GM12878 (cell line): ENCODE measurements around the gene COMMD1. TPM values are rescaled to one million over a fixed set of nuclear protein-coding genes. Genes with fewer than 3 reads are reported as not detected.

Experiments used
- BHLHE40 ChIP-seq, 2 experiments: fragments of 450-650 bp in 1 of 2; IDR thresholded peaks; 2 replicates each; pipeline ENCODE4 v1.6.1; 2011 to 2017; ENCODE audit warnings: low read depth in 2 of 2, borderline replicate concordance in 1 of 2, improper control_type of control experiment in 1 of 2, low read length in 1 of 2, mild to moderate bottlenecking in 1 of 2
- CHD2 ChIP-seq: IDR thresholded peaks from 2 replicates; pipeline ENCODE4 v1.6.1; 2011; ENCODE audit warnings: low read depth, low read length, improper control_type of control experiment, borderline replicate concordance
- HDGF ChIP-seq: fragments of 450-650 bp; IDR thresholded peaks from 2 replicates; pipeline ENCODE4 v1.6.1; 2016; ENCODE audit warnings: antibody characterized with exemption
- MEF2B ChIP-seq: fragments of 450-650 bp; IDR thresholded peaks from 2 replicates; pipeline ENCODE4 v1.6.1; 2018; ENCODE audit warnings: mild to moderate bottlenecking, moderate library complexity; ENCODE audit not compliant: partially characterized antibody, poor library complexity, severe bottlenecking
- MTA3 ChIP-seq: IDR thresholded peaks from 2 replicates; pipeline ENCODE4 v1.6.1; 2012; ENCODE audit warnings: low read length, inconsistent platforms, borderline replicate concordance
- NFIC ChIP-seq: IDR thresholded peaks from 2 replicates; pipeline ENCODE4 v1.6.1; 2012; ENCODE audit warnings: low read depth, mild to moderate bottlenecking, inconsistent platforms, low read length, moderate library complexity
- NFYA ChIP-seq: IDR thresholded peaks from 2 replicates; pipeline ENCODE4 v1.6.1; 2011; ENCODE audit warnings: low read depth, mild to moderate bottlenecking, low read length, improper control_type of control experiment, borderline replicate concordance
- NFYB ChIP-seq: IDR thresholded peaks from 2 replicates; pipeline ENCODE4 v1.6.1; 2011; ENCODE audit warnings: low read depth, mild to moderate bottlenecking, low read length, improper control_type of control experiment, moderate library complexity; ENCODE audit not compliant: insufficient read depth
- NRF1 ChIP-seq: conservative IDR thresholded peaks from 2 replicates; pipeline ENCODE4 v1.6.1; 2011; ENCODE audit warnings: mild to moderate bottlenecking, low read depth, low read length, improper control_type of control experiment
- PAX8 ChIP-seq: fragments of 450-650 bp; IDR thresholded peaks from 2 replicates; pipeline ENCODE4 v1.6.1; 2017; ENCODE audit warnings: mild to moderate bottlenecking, moderate library complexity
- PBX3 ChIP-seq: IDR thresholded peaks from 2 replicates; pipeline ENCODE4 v1.6.1; 2011; ENCODE audit warnings: mild to moderate bottlenecking, low read depth, low read length, moderate library complexity; ENCODE audit not compliant: insufficient replicate concordance
- RUNX3 ChIP-seq: IDR thresholded peaks from 2 replicates; pipeline ENCODE4 v1.6.1; 2012; ENCODE audit warnings: low read length, inconsistent platforms
- SIX5 ChIP-seq: IDR thresholded peaks from 2 replicates; pipeline ENCODE4 v1.6.1; 2011; ENCODE audit warnings: mild to moderate bottlenecking, low read depth, low read length, moderate library complexity; ENCODE audit not compliant: severe bottlenecking
- SMARCA5 ChIP-seq: fragments of 450-650 bp; IDR thresholded peaks from 2 replicates; pipeline ENCODE4 v1.6.1; 2017; ENCODE audit warnings: mild to moderate bottlenecking
- SMC3 ChIP-seq: IDR thresholded peaks from 2 replicates; pipeline ENCODE4 v1.6.1; 2011; ENCODE audit warnings: low read length, improper control_type of control experiment, borderline replicate concordance
- SUZ12 ChIP-seq: fragments of 200-600 bp; sonication (generic); IDR thresholded peaks from one replicate; pipeline ENCODE4 v1.6.1; 2018; ENCODE audit warnings: antibody characterized with exemption, mild to moderate bottlenecking; ENCODE audit not compliant: unreplicated experiment
- TCF12 ChIP-seq: IDR thresholded peaks from 2 replicates; pipeline ENCODE4 v1.6.1; 2011; ENCODE audit warnings: low read depth, mild to moderate bottlenecking, low read length
- TCF3 ChIP-seq: IDR thresholded peaks from 2 replicates; pipeline ENCODE4 v1.6.1; 2012; ENCODE audit warnings: low read depth, mild to moderate bottlenecking, low read length, borderline replicate concordance; ENCODE audit not compliant: insufficient read depth
- ZBTB33 ChIP-seq: fragments of 450-650 bp; IDR thresholded peaks from 2 replicates; pipeline ENCODE4 v1.6.1; 2017; ENCODE audit warnings: mild to moderate bottlenecking
- ZZZ3 ChIP-seq: IDR thresholded peaks from 2 replicates; pipeline ENCODE4 v1.6.1; 2011; ENCODE audit warnings: low read depth; ENCODE audit not compliant: control insufficient read depth, insufficient read length
- polyA plus RNA-seq, 11 experiments: library from polyadenylated mRNA; depleted of rRNA in 4 of 11; unstranded in 6 of 11; stranded (reverse) in 5 of 11; fragments of >200 nt; fragmentation: Nextera tagmentation in 4 of 11; fragmentation: Illumina TruSeq in 1 of 11; extraction: Ambion mirVana in 4 of 11; extraction: Trizol in 1 of 11; gene quantifications; 1 replicate in 1 of 11; 2 replicates in 10 of 11; pipeline versions ENCODE4 v1.2.1 to v1.2.3, GENCODE V29; 2011 to 2016; ENCODE audit warnings: inconsistent platforms in 2 of 11, missing spikeins in 2 of 11, low read depth in 1 of 11
- total RNA-seq, 4 experiments: library from RNA; depleted of rRNA in 3 of 4; stranded (reverse); fragments of >200 nt in 3 of 4; fragmentation: Illumina TruSeq in 1 of 4; extraction: Trizol in 1 of 4; gene quantifications; 2 replicates each; pipeline versions ENCODE4 v1.2.1 to v1.2.3, GENCODE V29; 2013 to 2021
- TF ChIP-seq, protein P1 (sequence below): IDR thresholded peaks from 2 replicates; pipeline ENCODE4 v1.6.1; 2011; ENCODE audit warnings: low read depth, mild to moderate bottlenecking, low read length, moderate library complexity, borderline replicate concordance; ENCODE audit errors: extremely low read depth
- TF ChIP-seq, protein P2 (sequence below): IDR thresholded peaks from 2 replicates; pipeline ENCODE4 v1.6.1; 2012; ENCODE audit warnings: low read length, inconsistent platforms
- TF ChIP-seq, protein P3 (sequence below): IDR thresholded peaks from 2 replicates; pipeline ENCODE4 v1.6.1; 2011; ENCODE audit warnings: borderline replicate concordance, low read depth, mild to moderate bottlenecking, moderate library complexity, low read length; ENCODE audit not compliant: insufficient read depth, poor library complexity, severe bottlenecking

Gene COMMD1
- total and polyA plus RNA-seq, 10 of the 15 experiments (the other 5 are each of a cell fraction or from before 2014, with no cell fraction given) = 39.7 to 210 (median 53.7) TPM

GRCh38 chr2:62140426-62141141 lies 235.1 kb downstream of the COMMD1 start (continued):
- TF ChIP-seq CHD2 (0 out of 2 replicates have a peak, but pooled peaks have one; percentile 31), MEF2B (peak; percentile 83), NRF1 (no peak), MTA3 (no peak), BHLHE40 (IDR thresholded peaks at IDR 0.05; ENCODE audit: borderline replicate concordance in 1 of 2, low read depth in 2 of 2, low read length in 1 of 2) (no peak), HDGF (no peak), SIX5 (no peak), SUZ12 (no peak), TCF12 (peak; percentile 80), ZBTB33 (no peak), ZZZ3 (no peak), NFYB (no peak), SMC3 (peak; percentile 13; the same call in 1 of the 2 replicates), PAX8 (peak; percentile 58; the same call in 1 of the 2 replicates), TCF3 (peak; percentile 51; the same call in 1 of the 2 replicates), NFIC (peak; percentile 85; the same call in 1 of the 2 replicates), NFYA (no peak), PBX3 (no peak), RUNX3 (peak; percentile 56), SMARCA5 (no peak)
- TF ChIP-seq, protein P1, sequence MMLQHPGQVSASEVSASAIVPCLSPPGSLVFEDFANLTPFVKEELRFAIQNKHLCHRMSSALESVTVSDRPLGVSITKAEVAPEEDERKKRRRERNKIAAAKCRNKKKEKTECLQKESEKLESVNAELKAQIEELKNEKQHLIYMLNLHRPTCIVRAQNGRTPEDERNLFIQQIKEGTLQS = no peak
- TF ChIP-seq, protein P2, sequence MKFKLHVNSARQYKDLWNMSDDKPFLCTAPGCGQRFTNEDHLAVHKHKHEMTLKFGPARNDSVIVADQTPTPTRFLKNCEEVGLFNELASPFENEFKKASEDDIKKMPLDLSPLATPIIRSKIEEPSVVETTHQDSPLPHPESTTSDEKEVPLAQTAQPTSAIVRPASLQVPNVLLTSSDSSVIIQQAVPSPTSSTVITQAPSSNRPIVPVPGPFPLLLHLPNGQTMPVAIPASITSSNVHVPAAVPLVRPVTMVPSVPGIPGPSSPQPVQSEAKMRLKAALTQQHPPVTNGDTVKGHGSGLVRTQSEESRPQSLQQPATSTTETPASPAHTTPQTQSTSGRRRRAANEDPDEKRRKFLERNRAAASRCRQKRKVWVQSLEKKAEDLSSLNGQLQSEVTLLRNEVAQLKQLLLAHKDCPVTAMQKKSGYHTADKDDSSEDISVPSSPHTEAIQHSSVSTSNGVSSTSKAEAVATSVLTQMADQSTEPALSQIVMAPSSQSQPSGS = no peak
- TF ChIP-seq, protein P3, sequence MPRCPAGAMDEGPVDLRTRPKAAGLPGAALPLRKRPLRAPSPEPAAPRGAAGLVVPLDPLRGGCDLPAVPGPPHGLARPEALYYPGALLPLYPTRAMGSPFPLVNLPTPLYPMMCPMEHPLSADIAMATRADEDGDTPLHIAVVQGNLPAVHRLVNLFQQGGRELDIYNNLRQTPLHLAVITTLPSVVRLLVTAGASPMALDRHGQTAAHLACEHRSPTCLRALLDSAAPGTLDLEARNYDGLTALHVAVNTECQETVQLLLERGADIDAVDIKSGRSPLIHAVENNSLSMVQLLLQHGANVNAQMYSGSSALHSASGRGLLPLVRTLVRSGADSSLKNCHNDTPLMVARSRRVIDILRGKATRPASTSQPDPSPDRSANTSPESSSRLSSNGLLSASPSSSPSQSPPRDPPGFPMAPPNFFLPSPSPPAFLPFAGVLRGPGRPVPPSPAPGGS = peak; percentile 88
